SK-N-SH treated with all-trans-retinoic acid at 6 μM for 48 hours (cell line): Measurements from ENCODE around the gene LDLRAD2.

Experiments used
- ARNTL ChIP-seq: fragments of 450-650 bp; formaldehyde crosslinking; IDR thresholded peaks from 2 replicates; pipeline ENCODE4 v1.5.0; 2020; ENCODE audit warnings: low read depth, mild to moderate bottlenecking, moderate library complexity, borderline replicate concordance
- BACH2 ChIP-seq: fragments of 250-450 bp; sonication (Bioruptor Pico); IDR thresholded peaks from 2 replicates; pipeline ENCODE4 v1.9.0; 2021; ENCODE audit warnings: mild to moderate bottlenecking, borderline replicate concordance
- CSRNP3 ChIP-seq: fragments of 250-450 bp; sonication (Bioruptor Pico); IDR thresholded peaks from 2 replicates; pipeline ENCODE4 v1.5.1; 2021; ENCODE audit warnings: mild to moderate bottlenecking, moderate library complexity
- ISL1 ChIP-seq: fragments of 250-450 bp; sonication (Bioruptor Pico); IDR thresholded peaks from 2 replicates; pipeline ENCODE4 v2.1.2; 2022; ENCODE audit warnings: mild to moderate bottlenecking, moderate library complexity
- PATZ1 ChIP-seq: fragments of 250-450 bp; sonication (Bioruptor Pico); IDR thresholded peaks from 2 replicates; pipeline ENCODE4 v1.8.0; 2020; ENCODE audit warnings: mild to moderate bottlenecking, moderate library complexity, borderline replicate concordance
- POU6F1 ChIP-seq: fragments of 250-450 bp; sonication (Bioruptor Pico); IDR thresholded peaks from 2 replicates; pipeline ENCODE4 v1.8.0; 2021; ENCODE audit warnings: low read depth, mild to moderate bottlenecking, moderate library complexity, borderline replicate concordance
- ZFP30 ChIP-seq: fragments of 450-650 bp; formaldehyde crosslinking; IDR thresholded peaks from 2 replicates; pipeline ENCODE4 v1.5.0; 2022; ENCODE audit warnings: mild to moderate bottlenecking, moderate library complexity
- ZNF565 ChIP-seq: fragments of 450-650 bp; formaldehyde crosslinking; conservative IDR thresholded peaks from 2 replicates; pipeline ENCODE4 v1.5.0; 2020; ENCODE audit warnings: low read depth, mild to moderate bottlenecking, moderate library complexity

- TF ChIP-seq ZFP30 (CRISPR knock-in tag) (no peak), PATZ1 (CRISPR knock-in tag) (no peak), ARNTL (CRISPR knock-in tag) (no peak), ZNF565 (no peak), CSRNP3 (no peak), BACH2 (CRISPR knock-in tag) (no peak), ISL1 (no peak), POU6F1 (no peak)
Observed at GRCh38 chr1:21775550-21775914, 36.5 kb upstream of the LDLRAD2 start.
